SU-DHL-6 (cell line): ENCODE measurements around the gene PADI2.

Experiments
- CTCF ChIP-seq: fragments of 200-600 bp; sonication (generic); IDR thresholded peaks from one replicate; pipeline ENCODE4 v1.5.1; 2017; ENCODE audit warnings: antibody characterized with exemption, mild to moderate bottlenecking, low read length, moderate library complexity; ENCODE audit not compliant: insufficient read depth, poor library complexity, severe bottlenecking
- EZH2phosphoT487 ChIP-seq: fragments of 200-600 bp; sonication (generic), shearing (Covaris generic); conservative IDR thresholded peaks from 2 replicates; pipeline ENCODE4 v1.6.1; 2018; ENCODE audit warnings: mild to moderate bottlenecking, antibody characterized with exemption, low read length, moderate library complexity, mixed read lengths

- TF ChIP-seq CTCF: no peak
- TF ChIP-seq EZH2phosphoT487: no peak
Measured at GRCh38 chr1:17120481-17120877, 1.2 kb upstream of the PADI2 start.
